GM10266 (cell line): ENCODE data around the gene DSTN.

Source experiments
- DNase-seq: peaks from one replicate; pipeline ENCODE4 v3.0.0; 2012; ENCODE audit errors: extremely low spot score
- CTCF ChIP-seq: IDR thresholded peaks from 2 replicates; pipeline ENCODE4 v1.5.1; 2012; ENCODE audit warnings: mild to moderate bottlenecking, low read depth; ENCODE audit not compliant: control insufficient read depth, insufficient read depth; ENCODE audit errors: missing control alignments

Gene DSTN

GRCh38 chr20:17569616-17570346, at the start of gene DSTN:
DSTN (plus strand) TSS chr20:17570075; CDS start chr20:17570209, 134 bp downstream.
- no peak for TF ChIP-seq CTCF
- DNase-seq, result peak; percentile 94

GRCh38 chr20:17520583-17520982, 49.3 kb upstream of the DSTN start:
- no peak for DNase-seq
- no peak for TF ChIP-seq CTCF

DNA sequence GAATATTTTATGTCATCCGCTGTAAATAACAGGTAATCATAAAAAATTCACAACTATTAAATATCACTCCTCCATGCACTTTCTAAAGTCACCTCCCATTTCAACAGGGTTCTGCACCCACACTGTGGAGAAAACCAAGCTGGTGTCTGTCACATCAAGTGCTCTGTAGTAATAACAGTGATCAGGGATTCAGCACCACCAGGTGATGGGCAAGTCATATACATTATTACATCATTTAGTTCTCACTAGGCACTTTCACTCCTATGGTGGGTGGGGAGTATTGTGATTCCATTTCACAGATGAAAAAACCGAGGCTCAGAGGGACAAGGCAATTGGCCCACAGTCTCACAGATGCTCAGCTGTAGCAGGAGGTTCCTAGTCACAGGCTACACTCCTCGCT, 47.3 kb upstream of the DSTN start:
- DNase-seq, result no peak
- no peak for TF ChIP-seq CTCF

GRCh38 chr20:17523326-17523725, 46.5 kb upstream of the DSTN start:
- DNase-seq, result no peak
- no peak for TF ChIP-seq CTCF

GRCh38 chr20:17524560-17524959, 45.3 kb upstream of the DSTN start:
- TF ChIP-seq CTCF, result no peak
- no peak for DNase-seq

DNA sequence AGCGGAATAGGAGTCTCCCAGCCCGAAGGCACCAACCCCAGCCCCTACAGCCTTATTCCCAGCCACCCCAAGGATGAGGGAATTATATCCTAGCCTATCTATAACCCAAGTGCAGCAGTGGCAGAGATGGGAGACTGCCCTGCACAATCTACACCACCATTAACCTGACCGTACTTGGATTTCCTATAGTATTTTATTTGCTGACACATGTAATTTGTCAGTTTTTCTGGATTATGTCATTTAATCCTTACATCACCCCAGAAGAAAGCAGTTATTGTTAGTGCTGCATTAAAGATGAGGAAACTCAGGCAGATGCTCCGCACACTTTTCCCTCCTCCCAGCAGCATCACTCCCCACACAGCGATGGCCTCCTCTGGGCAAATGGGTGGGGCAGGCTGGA, 44.7 kb upstream of the DSTN start:
- no peak for TF ChIP-seq CTCF
- no peak for DNase-seq

- no peak for DNase-seq
- no peak for TF ChIP-seq CTCF
Observed at GRCh38 chr20:17525650-17526049, 44.2 kb upstream of the DSTN start.
